Fibroblast of lung (primary cell): Measurements from ENCODE around the gene ENC1.

Experiments used
- EZH2 ChIP-seq: IDR thresholded peaks from 2 replicates; pipeline ENCODE4 v1.5.1; 2012; ENCODE audit warnings: low read length, control low read depth, mild to moderate bottlenecking; ENCODE audit errors: missing control alignments
- TF ChIP-seq, protein P1 (sequence below), 2 donors: IDR thresholded peaks in 1 of 2; conservative IDR thresholded peaks in 1 of 2; 1 replicate in 1 of 2; 2 replicates in 1 of 2; pipeline ENCODE4 v1.5.1; 2011 to 2012; ENCODE audit warnings: low read length in 2 of 2, control low read depth in 1 of 2, inconsistent platforms in 1 of 2, low read depth in 1 of 2, mild to moderate bottlenecking in 1 of 2

DNA sequence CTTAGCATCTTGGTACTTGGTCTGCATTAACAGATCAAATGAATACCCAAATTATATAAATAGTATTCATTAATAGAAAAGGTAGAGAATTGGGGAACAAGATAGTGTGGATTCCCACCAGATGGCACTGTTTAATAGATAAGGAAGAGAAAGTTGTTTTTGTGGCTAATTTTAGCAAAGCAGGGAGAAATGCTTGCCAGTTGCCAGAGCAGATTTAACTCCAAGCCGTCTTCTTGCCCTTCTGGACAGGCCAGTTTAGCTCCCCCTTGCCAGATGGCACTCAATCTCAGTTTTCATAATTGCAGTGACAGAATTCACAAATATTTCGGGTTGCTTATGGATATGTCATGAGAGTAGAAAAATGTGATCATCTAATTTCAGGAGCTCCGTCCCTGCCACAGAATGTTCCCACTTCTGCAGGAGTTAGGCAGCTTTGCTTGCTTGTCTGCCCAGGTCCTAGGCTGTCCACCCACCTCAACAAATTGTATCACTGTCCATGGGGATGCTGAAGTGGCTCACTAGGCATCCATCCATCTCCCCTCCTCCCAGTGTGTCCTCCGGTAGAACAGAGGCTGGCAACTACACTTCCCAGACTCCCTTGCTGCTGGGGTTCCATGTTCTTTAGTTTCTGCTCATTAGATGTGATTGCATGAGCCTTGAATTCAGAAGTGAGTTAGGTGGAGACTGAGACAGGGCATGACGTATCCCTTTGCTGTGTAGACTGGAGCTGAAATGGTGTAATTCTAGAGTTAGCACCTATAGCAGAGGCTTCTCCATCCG lies 32.7 kb upstream of the ENC1 start:
- no peak for TF ChIP-seq EZH2
- TF ChIP-seq, protein P1, sequence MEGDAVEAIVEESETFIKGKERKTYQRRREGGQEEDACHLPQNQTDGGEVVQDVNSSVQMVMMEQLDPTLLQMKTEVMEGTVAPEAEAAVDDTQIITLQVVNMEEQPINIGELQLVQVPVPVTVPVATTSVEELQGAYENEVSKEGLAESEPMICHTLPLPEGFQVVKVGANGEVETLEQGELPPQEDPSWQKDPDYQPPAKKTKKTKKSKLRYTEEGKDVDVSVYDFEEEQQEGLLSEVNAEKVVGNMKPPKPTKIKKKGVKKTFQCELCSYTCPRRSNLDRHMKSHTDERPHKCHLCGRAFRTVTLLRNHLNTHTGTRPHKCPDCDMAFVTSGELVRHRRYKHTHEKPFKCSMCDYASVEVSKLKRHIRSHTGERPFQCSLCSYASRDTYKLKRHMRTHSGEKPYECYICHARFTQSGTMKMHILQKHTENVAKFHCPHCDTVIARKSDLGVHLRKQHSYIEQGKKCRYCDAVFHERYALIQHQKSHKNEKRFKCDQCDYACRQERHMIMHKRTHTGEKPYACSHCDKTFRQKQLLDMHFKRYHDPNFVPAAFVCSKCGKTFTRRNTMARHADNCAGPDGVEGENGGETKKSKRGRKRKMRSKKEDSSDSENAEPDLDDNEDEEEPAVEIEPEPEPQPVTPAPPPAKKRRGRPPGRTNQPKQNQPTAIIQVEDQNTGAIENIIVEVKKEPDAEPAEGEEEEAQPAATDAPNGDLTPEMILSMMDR (conservative IDR thresholded peaks at IDR 0.05 in 1 of 2, IDR thresholded peaks at IDR 0.05 in 1 of 2; ENCODE audit: low read depth in 1 of 2, low read length in 2 of 2) = peak; percentile 29 to 57
